ENCODE results near the gene ODAD3.
"Not testable (repeated sequence)": the region's sequence is repeated elsewhere in the genome, so short reads cannot be mapped to it uniquely, and the experiment has no call there.

ODAD3 gene

GRCh38 chr19:11445141-11445540 is 10.2 kb upstream of the ODAD3 start:
- no peak for DNase-seq

GRCh38 chr19:11444059-11444458 is 9.1 kb upstream of the ODAD3 start:
- DNase-seq: no peak

GRCh38 chr19:11437955-11438354 is 3.0 kb upstream of the ODAD3 start:
- no peak for DNase-seq

GRCh38 chr19:11435833-11436313 is 952 bp upstream of the ODAD3 start:
- DNase-seq: no peak

- no peak for DNase-seq
Observed at GRCh38 chr19:11434703-11435056, 241 bp downstream of the ODAD3 start.

GRCh38 chr19:11433526-11433925 is 1.4 kb downstream of the ODAD3 start:
- not testable (repeated sequence) for DNase-seq

GRCh38 chr19:11426656-11427055 is 8.3 kb downstream of the ODAD3 start:
- no peak for DNase-seq

- no peak for DNase-seq
Observed at GRCh38 chr19:11425719-11426457, 9.0 kb downstream of the ODAD3 start.

- DNase-seq: no peak
Observed at GRCh38 chr19:11423791-11424181, 11.1 kb downstream of the ODAD3 start.

GRCh38 chr19:11423164-11423790 is 11.6 kb downstream of the ODAD3 start:
- DNase-seq: no peak

- peak in 22 of 56 donors; percentile 4 to 55 (median 20) for DNase-seq
Observed at GRCh38 chr19:11422163-11423065, 12.5 kb downstream of the ODAD3 start.

GRCh38 chr19:11421371-11422098 is 13.4 kb downstream of the ODAD3 start:
- DNase-seq: peak in 1 of 56 donors; percentile 30

GRCh38 chr19:11420429-11421370 is 14.2 kb downstream of the ODAD3 start:
- DNase-seq: peak in 4 of 56 donors; percentile 4 to 43 (median 12)

GRCh38 chr19:11418549-11419506 is 16.1 kb downstream of the ODAD3 start, which contains the start of gene RGL3:
Gene RGL3, minus strand, starts transcription at chr19:11419314. Its CDS starts 36 bp downstream, at chr19:11419278.
- peak in 2 of 56 donors; percentile 30 to 52 for DNase-seq

GRCh38 chr19:11418094-11418548 is 16.8 kb downstream of the ODAD3 start:
- no peak for DNase-seq

- DNase-seq: no peak
Observed at GRCh38 chr19:11416346-11417052, 18.4 kb downstream of the ODAD3 start.

- DNase-seq: no peak
Observed at GRCh38 chr19:11414544-11414943, 20.4 kb downstream of the ODAD3 start.

GRCh38 chr19:11410682-11411081 is 24.2 kb downstream of the ODAD3 start:
- DNase-seq: no peak

Measured in nucleus accumbens (tissue), 56 donors.